Anterior cingulate cortex (tissue), 58 donors: ENCODE measurements around the gene SGPP1.
A peak's percentile ranks its signal among the peaks of the same experiment; 100 is the strongest.
"Not testable (repeated sequence)": the region's sequence is repeated elsewhere in the genome, so short reads cannot be mapped to it uniquely, and the experiment has no call there.

ENCODE experiments used
- DNase-seq, 58 donors: peaks; one replicate each; lab custom pipeline; 2025; lab: John Stamatoyannopoulos, UW

Gene SGPP1

GRCh38 chr14:63727736-63728728 lies at the start of gene SGPP1:
Gene SGPP1 (minus strand): TSS chr14:63728065. CDS start chr14:63727944, 121 bp downstream.
- DNase-seq, result peak in 56 of 58 donors; percentile 11 to 85 (median 63)

- no peak for DNase-seq
These were observed 49.2 kb upstream of the SGPP1 start for GRCh38 chr14:63777024-63777423.

GRCh38 chr14:63773504-63773903 lies 45.6 kb upstream of the SGPP1 start:
- no peak for DNase-seq

- peak in 21 of 58 donors; percentile 1 to 58 (median 15) for DNase-seq
These were observed 42.4 kb upstream of the SGPP1 start for GRCh38 chr14:63770187-63770807.

GRCh38 chr14:63766611-63767010 lies 38.7 kb upstream of the SGPP1 start:
- DNase-seq, result no peak

- no peak for DNase-seq
These were observed 36.8 kb upstream of the SGPP1 start for GRCh38 chr14:63764620-63765139.

GRCh38 chr14:63764103-63764502 lies 36.2 kb upstream of the SGPP1 start:
- DNase-seq, result peak in 1 of 58 donors; percentile 1

GRCh38 chr14:63761351-63762117 lies 33.7 kb upstream of the SGPP1 start:
- no peak for DNase-seq

GRCh38 chr14:63760014-63760413 lies 32.1 kb upstream of the SGPP1 start:
- DNase-seq, result no peak

- no peak for DNase-seq
These were observed 31.6 kb upstream of the SGPP1 start for GRCh38 chr14:63759456-63759855.

- DNase-seq, result no peak
These were observed 29.3 kb upstream of the SGPP1 start for GRCh38 chr14:63757211-63757610.

GRCh38 chr14:63752449-63753169 lies 24.7 kb upstream of the SGPP1 start:
- DNase-seq, result peak in 2 of 58 donors; percentile 4 to 12

GRCh38 chr14:63751076-63751475 lies 23.2 kb upstream of the SGPP1 start:
- DNase-seq, result not testable (repeated sequence)

- no peak for DNase-seq
These were observed 20.0 kb upstream of the SGPP1 start for GRCh38 chr14:63747846-63748245.

GRCh38 chr14:63745858-63746425 lies 18.1 kb upstream of the SGPP1 start:
- DNase-seq, result peak in 1 of 58 donors; percentile 8

GRCh38 chr14:63745272-63745671 lies 17.4 kb upstream of the SGPP1 start:
- DNase-seq, result no peak

GRCh38 chr14:63737582-63738006 lies 9.7 kb upstream of the SGPP1 start:
- DNase-seq, result no peak

GRCh38 chr14:63735720-63736119 lies 7.9 kb upstream of the SGPP1 start:
- DNase-seq, result no peak

GRCh38 chr14:63730659-63731058 lies 2.8 kb upstream of the SGPP1 start:
- no peak for DNase-seq
